ENCODE data around the gene RHOD.

Gene RHOD

DNA sequence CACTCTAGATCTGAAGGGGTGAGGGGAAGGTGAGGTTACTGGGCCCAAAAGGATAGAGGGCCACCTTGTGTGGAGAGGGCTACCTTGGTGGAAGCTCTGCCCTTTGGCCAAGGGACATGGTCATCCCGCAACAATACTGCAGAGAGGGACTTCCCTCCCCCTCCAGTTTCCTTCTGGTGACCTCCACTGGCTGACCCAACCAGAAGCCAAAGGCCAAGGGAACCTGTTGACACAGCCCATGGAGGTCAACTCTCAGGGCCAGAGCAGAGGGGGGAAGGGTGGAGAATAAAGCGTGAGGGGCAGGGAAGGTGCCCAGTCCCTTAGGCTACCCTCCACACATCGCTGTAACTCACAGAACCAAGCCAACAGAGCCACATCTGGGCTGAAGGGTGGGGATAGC, 15.0 kb upstream of the RHOD start:
- TF ChIP-seq, protein P1, sequence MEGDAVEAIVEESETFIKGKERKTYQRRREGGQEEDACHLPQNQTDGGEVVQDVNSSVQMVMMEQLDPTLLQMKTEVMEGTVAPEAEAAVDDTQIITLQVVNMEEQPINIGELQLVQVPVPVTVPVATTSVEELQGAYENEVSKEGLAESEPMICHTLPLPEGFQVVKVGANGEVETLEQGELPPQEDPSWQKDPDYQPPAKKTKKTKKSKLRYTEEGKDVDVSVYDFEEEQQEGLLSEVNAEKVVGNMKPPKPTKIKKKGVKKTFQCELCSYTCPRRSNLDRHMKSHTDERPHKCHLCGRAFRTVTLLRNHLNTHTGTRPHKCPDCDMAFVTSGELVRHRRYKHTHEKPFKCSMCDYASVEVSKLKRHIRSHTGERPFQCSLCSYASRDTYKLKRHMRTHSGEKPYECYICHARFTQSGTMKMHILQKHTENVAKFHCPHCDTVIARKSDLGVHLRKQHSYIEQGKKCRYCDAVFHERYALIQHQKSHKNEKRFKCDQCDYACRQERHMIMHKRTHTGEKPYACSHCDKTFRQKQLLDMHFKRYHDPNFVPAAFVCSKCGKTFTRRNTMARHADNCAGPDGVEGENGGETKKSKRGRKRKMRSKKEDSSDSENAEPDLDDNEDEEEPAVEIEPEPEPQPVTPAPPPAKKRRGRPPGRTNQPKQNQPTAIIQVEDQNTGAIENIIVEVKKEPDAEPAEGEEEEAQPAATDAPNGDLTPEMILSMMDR (conservative IDR thresholded peaks at IDR 0.05; ENCODE audit: control insufficient read depth, insufficient read depth, low read depth, low read length): no peak
- no peak overlapping the region for H3K4me3 ChIP-seq (ENCODE audit: control insufficient read depth, low read depth, low read length)
- DNase-seq (ENCODE audit: low read depth): no peak

DNA sequence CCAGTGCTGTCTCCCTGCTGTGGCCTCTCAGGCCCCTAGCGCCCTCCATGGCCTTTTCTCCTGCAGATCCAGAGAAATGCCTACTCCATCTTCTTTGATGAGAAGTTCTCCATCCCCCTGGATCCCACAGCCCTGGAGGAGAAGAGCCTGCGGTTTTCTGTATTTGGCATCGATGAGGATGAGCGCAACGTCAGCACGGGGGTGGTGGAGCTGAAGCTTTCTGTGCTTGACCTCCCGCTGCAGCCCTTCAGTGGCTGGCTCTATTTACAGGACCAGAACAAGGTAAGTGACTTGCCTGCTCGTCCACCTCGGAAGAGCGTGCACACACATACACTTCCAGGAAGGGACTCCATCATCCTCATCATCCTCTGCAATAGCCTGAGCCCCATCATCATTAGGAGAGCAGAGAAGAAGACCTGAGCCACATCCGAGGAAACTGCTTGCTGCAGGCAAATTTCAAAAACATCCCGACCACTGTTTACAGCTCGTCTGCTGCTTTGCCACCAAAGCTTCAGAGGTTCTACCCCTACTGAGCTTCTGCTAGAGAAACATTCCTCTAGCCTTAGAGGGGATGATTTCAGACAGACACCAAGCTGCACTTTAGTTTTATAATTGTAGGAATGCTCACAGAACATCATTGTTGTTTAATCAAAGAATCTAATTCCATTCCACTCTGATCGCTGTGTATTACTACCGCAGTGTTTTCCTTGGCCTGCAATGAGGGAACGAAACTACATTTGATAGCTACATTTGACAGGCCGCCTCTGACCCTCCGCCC, 12.9 kb upstream of the RHOD start:
- peak; percentile 78 for DNase-seq (ENCODE audit: low read depth)
- no peak overlapping the region for H3K4me3 ChIP-seq (ENCODE audit: control insufficient read depth, low read depth, low read length)

DNA sequence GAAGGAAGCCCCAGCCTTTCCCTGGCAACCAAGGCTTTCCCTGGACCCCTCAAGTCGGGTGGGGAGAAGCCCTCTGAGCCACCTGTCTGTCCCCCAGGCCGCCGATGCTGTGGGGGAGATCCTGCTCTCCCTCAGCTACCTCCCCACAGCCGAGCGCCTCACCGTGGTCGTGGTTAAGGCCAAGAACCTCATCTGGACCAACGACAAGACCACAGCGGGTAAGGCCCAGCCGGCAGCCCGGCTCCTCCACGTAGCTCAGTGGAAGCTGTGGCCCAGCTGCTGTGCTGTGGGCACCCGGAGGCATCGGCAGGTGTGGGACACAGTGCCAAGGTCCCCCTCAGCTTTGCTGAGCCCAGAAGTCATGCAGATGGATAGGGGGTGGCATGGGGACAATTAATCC, 12.2 kb upstream of the RHOD start:
- TF ChIP-seq, protein P1 (conservative IDR thresholded peaks at IDR 0.05; ENCODE audit: control insufficient read depth, insufficient read depth, low read depth, low read length): no peak
- no peak overlapping the region for H3K4me3 ChIP-seq (ENCODE audit: control insufficient read depth, low read depth, low read length)
- no peak for DNase-seq (ENCODE audit: low read depth)

More for the DNA sequence above, 12.9 kb upstream of the RHOD start:
- TF ChIP-seq, protein P1 (conservative IDR thresholded peaks at IDR 0.05; ENCODE audit: control insufficient read depth, insufficient read depth, low read depth, low read length): no peak

DNA sequence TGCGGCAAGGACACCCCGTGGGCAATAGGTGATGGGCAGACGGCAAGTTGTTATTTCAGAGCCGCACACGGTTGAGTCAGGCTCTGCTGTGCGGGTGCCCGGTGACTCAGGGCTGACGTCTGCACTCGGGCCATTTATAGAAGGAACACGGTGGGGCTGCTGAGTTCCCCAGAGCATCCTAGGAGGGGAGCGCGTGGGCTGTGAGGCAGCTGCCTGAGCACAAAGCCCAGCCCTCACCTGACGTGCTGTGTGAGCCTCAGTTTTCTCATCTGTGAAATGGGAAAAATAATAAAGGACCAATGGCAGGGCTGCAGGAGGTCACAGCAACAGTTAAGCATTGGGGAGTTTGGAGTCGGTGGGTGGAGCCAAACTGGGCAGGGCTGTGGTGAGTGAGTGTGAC, 11.3 kb upstream of the RHOD start:
- DNase-seq (ENCODE audit: low read depth): peak; percentile 96
- TF ChIP-seq, protein P1 (conservative IDR thresholded peaks at IDR 0.05; ENCODE audit: control insufficient read depth, insufficient read depth, low read depth, low read length): no peak
- no peak overlapping the region for H3K4me3 ChIP-seq (ENCODE audit: control insufficient read depth, low read depth, low read length)

DNA sequence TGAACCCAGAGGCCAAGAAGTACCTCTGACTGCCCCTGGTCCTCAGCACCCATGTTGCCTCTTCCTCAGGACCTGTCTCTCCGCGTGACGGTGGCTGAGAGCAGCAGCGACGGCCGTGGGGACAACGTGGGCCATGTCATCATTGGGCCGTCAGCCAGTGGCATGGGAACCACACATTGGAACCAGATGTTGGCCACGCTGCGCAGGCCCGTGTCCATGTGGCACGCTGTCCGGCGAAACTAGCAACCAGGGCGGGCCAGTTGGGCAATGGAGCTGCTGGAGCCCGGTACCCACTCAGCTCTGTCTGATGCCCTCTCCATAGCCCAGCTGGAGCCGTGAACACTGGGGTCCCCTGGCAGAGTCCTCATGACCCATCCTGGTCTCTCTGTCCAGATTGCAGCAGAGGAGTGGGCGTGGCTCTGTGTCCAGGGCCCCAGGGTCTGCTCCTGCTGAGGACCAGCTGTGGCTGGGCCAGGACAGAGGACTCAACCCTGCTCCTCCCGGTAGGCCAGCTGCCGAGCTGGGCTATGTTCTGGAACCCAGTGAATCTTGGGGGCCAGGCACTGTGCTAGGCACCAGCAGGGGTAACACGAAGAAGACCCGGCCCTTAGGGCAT, 8.0 kb upstream of the RHOD start:
- H3K4me3 ChIP-seq (ENCODE audit: control insufficient read depth, low read depth, low read length): no peak overlapping the region
- TF ChIP-seq, protein P1 (conservative IDR thresholded peaks at IDR 0.05; ENCODE audit: control insufficient read depth, insufficient read depth, low read depth, low read length): no peak
- no peak for DNase-seq (ENCODE audit: low read depth)

DNA sequence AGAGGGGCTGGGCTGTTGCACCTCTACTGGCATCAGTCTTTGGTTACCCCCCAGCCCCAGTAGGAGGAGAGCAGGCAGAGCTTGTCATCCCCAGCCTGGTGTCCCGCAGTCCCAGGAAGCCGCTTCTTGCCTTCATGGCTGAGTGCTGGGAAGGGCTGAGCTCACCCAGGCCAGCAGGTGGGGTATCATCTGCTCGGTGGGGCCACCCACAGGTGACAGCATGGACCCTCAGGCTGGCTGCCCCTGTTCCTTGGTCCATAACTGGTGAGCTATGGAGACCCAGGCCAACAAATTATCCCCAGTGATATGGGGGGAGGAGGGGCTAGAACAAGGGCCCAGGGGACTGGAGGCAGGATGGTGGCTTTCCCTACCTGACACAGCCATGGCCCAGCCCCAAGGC, 6.5 kb upstream of the RHOD start:
- TF ChIP-seq, protein P1 (conservative IDR thresholded peaks at IDR 0.05; ENCODE audit: control insufficient read depth, insufficient read depth, low read depth, low read length): no peak
- DNase-seq (ENCODE audit: low read depth): no peak
- no peak overlapping the region for H3K4me3 ChIP-seq (ENCODE audit: control insufficient read depth, low read depth, low read length)
